Fibroblast of the aortic adventitia (primary cell): ENCODE measurements around the gene ACTR3C. TPM values are rescaled to one million over a fixed set of nuclear protein-coding genes. Genes with fewer than 3 reads are reported as not detected.
"Not testable (repeated sequence)": the region's sequence is repeated elsewhere in the genome, so short reads cannot be mapped to it uniquely, and the experiment has no call there.

Source experiments
- DNase-seq: peaks from one replicate; pipeline ENCODE4 v3.0.0-alpha.2; 2010; ENCODE audit warnings: low read depth
- H3K4me3 ChIP-seq: 2 replicates; pipeline ENCODE4 v1.5.1; 2011; ENCODE audit warnings: low read depth, mild to moderate bottlenecking, control low read depth, low read length, moderate library complexity
- total RNA-seq: library from RNA; depleted of rRNA; stranded (reverse); fragments of >200 nt; gene quantifications from 2 replicates; pipeline ENCODE4 v1.2.3, GENCODE V29; 2012; ENCODE audit warnings: low replicate concordance

ACTR3C gene
- total RNA-seq, 1 donor, result 0.54 TPM

DNA sequence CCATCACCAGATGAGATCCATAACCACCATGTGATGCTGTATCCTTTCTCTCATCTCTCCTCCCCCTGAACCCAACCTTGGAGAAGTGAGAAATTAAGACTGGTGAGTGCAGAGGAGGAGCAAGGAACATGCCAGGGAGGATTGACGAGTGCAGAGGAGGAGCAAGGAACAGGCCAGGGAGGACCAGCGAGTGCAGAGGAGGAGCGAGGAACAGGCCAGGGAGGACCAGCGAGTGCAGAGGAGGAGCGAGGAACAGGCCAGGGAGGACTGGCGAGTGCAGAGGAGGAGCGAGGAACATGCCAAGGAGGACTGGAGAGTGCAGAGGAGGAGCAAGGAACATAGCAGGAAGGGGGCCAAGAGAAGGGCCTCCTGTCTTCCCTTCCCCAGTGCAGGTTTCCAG, 118.8 kb downstream of the ACTR3C start:
- not testable (repeated sequence) for H3K4me3 ChIP-seq, DNase-seq

DNA sequence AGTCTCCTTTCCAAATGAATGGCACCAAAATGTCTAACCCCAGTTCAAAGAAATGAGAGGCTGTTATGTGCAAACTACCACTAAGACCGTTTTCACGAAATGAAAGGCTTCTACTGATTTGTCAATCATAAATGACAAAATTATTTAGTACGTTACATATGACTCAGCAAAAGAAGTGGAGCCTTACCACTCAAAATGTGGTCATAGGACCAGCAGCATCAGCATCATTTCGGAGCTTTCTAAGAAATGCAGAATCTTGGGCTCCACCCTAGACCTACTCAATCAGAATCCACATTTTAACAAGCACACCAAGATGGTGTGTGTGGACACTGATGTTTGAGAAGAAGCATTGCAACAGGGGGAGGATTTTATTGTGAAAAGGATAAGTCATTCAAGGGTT, 120.5 kb downstream of the ACTR3C start:
- not testable (repeated sequence) for H3K4me3 ChIP-seq, DNase-seq

Other genes starting within 250 kb of the ACTR3C start
- gene LRRC61, start 190 bp downstream of the ACTR3C start, total RNA-seq, result 0.09 and 2.2 TPM in 2 replicates
- gene RARRES2, start 18.1 kb upstream of the ACTR3C start, total RNA-seq, result 1.4 and 76.1 TPM in 2 replicates
- gene REPIN1, start 45.3 kb upstream of the ACTR3C start, total RNA-seq, result 33.6 and 40.5 TPM in 2 replicates
- 2.8 and 4.4 TPM in 2 replicates for gene ZNF775, start 55.8 kb upstream of the ACTR3C start, total RNA-seq
- gene GIMAP8, start 127.1 kb upstream of the ACTR3C start, total RNA-seq, result 0.09 and 0.16 TPM in 2 replicates
- not detected in 2 replicates for gene GIMAP7, start 191.3 kb upstream of the ACTR3C start, total RNA-seq
- gene GIMAP4, start 243.8 kb upstream of the ACTR3C start, total RNA-seq, result 0.18 and 1.3 TPM in 2 replicates